AG08395 (cell line): ENCODE results near the gene DNASE1L2.
"Not testable (repeated sequence)": the region's sequence is repeated elsewhere in the genome, so short reads cannot be mapped to it uniquely, and the experiment has no call there.

Experiments used
- DNase-seq: peaks from one replicate; pipeline ENCODE4 v3.0.0; 2012; ENCODE audit warnings: mixed read lengths, low spot score

DNASE1L2 gene

DNA sequence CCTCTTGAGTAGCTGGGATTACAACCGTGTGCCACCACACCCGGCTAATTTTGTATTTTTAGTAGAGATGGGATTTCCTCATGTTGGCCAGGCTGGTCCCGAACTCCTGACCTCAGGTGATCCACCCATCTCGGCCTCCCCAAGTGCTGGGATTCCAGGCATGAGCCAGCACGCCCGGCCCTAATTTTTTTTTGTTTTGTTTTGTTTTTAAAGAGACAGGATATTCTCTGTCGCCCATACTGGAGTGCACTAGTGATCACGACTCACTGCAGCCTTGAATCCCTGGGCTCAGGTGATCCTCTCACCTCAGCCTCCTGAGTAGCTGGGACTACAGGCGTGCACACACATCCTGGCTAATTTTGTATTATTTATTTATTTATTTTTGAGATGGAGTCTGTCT, 4.1 kb downstream of the DNASE1L2 start:
- not testable (repeated sequence) for DNase-seq

DNA sequence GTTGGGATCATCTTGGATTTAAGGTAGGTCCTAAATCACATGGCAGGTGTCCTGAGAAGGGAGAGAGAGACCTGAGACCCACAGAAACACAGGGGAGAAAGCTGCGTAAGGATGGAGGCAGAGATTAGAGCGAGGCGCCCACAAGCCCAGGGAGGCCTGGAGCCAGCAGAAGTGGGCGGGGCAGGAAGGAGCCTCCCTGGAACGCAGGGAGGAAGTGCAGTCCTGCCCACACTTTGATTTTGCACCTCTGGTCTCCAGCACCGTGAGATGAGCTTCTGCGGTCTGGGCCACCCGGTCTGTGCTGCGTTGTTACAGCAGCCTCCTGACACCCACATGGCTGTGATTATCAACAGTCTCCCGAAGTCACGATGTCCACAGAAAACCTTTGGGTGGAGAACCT, 6.4 kb downstream of the DNASE1L2 start:
- DNase-seq, result no peak

- no peak for DNase-seq
Measured at GRCh38 chr16:2243031-2243528, 6.8 kb downstream of the DNASE1L2 start.

GRCh38 chr16:2243781-2244180, 7.5 kb downstream of the DNASE1L2 start:
- DNase-seq, result no peak

- DNase-seq, result no peak
Measured at GRCh38 chr16:2244301-2244700, 8.1 kb downstream of the DNASE1L2 start.

- no peak for DNase-seq
Measured at GRCh38 chr16:2244926-2245795, 8.9 kb downstream of the DNASE1L2 start.

DNA sequence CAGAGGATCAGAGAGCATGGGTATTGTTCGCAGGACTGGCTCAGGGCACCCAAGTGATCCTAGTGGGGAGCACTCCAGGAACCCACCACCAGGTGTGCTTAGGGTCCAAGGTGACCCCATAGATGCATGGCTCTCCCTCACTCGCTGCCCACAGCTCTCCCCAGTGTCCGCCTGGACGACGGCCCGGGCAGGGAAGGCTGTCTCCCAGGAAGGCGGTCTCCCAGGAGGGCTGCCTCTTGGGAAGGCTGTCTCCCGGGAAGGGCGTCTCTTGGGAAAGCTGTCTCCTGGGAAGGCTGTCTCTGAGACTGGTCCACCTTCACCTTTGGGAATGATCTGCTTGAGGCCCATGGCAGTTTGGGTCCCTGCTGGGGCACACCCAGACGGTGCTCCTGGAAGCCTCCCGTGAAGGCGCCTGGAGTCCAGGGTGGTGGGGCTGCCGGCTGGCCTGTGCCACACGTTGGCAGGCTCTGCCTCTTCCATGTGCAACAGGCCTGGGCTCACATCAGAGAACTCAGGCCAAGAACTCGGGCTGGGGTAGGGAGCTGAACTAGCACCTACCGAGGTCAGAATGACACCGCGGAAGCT, 10.1 kb downstream of the DNASE1L2 start:
- no peak for DNase-seq

DNA sequence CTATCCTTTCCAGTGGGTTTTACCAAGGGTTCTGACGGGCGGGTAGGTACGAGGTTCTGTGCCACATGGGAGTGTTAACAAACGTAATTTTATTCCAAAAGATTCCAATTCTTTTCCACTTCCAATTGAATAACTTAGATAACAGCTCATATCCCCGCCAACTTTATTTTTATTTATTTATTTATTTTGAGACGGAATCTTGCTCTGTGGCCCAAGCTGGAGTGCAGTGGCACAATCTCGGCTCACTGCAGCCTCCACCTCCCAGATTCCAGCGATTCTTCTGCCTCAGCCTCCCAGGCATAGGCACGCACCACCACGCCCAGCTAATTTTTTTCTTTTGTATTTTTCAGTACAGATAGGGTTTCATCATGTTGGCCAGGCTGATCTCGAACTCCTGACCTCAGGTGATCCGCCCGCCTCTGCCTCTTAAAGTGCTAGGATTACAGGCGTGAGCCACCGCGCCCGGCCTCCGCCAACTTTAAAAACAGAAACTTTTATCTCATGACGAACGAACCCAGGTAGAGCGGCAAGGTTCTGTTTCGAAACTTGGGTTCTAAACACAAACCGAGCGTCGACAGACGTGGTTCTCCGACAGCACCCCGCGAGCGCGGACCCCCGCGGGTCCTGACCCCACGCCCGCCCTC, 14.5 kb downstream of the DNASE1L2 start:
- DNase-seq, result no peak

GRCh38 chr16:2251296-2252111, 15.3 kb downstream of the DNASE1L2 start, which contains the start of gene ECI1:
Gene ECI1 (minus strand): TSS chr16:2251587. CDS start chr16:2251566, 21 bp downstream.
- DNase-seq, result peak; percentile 100

GRCh38 chr16:2252806-2253148, 16.5 kb downstream of the DNASE1L2 start:
- no peak for DNase-seq

DNA sequence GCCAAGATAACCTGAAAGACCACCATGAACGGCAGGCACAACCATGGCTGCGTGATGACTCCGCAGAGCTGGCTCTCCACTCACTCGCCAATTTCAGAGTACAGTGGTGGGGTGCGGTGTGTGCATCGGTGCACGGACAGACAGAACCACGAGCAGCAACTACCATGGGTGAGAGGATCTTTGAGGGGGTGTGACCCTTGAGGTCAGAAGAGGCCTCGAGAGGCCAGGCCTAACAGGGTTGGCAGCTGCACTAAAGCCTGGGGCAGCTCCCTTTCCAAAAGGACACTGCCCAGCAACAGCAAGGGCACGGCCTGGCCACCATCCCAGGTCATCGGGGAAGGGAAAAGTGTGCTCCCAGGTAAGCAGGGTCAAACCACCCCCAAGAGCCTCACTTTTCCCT, 17.0 kb downstream of the DNASE1L2 start:
- no peak for DNase-seq

- DNase-seq, result no peak
Measured at GRCh38 chr16:2256531-2257140, 20.4 kb downstream of the DNASE1L2 start.

DNA sequence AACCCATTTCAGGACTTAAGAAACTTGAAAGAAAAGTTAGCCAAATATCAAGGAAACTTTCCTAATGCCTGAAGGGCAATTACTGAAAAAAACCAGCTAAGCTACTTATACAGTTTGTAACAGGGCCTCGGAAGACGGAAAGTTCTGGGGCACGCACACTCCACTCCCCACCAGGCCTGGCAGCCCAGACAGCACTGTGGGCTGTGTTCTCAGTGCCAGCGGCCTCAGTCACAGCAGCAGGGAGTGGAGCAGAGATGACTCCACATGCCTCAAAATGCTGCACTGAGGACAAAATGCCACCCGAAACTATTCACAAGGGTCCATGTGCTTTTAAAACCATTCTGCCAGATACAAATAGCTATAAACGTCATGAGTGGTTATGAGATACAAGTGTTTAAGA, 21.5 kb downstream of the DNASE1L2 start:
- DNase-seq, result no peak

- DNase-seq, result not testable (repeated sequence)
Measured at GRCh38 chr16:2258530-2258929, 22.3 kb downstream of the DNASE1L2 start.

DNA sequence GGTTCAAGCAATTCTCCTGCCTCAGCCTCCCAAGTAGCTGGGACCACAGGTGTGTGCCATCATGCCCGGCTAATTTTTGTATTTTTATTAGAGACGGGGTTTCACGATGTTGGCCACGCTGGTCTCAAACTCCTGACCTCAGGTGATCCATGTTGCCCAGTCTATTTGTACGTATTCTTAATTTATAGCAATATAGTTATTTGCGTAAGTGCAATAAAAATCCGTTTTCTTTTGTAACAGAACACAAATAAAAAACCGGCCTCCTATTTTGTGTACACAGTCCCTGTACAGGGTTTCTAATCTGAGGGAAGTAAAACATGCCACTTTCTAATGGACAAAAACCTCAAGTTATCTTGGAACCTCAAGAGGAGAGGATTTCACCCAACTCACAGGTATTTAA, 24.0 kb downstream of the DNASE1L2 start:
- no peak for DNase-seq

- not testable (repeated sequence) for DNase-seq
Measured at GRCh38 chr16:2263026-2263425, 26.8 kb downstream of the DNASE1L2 start.

DNA sequence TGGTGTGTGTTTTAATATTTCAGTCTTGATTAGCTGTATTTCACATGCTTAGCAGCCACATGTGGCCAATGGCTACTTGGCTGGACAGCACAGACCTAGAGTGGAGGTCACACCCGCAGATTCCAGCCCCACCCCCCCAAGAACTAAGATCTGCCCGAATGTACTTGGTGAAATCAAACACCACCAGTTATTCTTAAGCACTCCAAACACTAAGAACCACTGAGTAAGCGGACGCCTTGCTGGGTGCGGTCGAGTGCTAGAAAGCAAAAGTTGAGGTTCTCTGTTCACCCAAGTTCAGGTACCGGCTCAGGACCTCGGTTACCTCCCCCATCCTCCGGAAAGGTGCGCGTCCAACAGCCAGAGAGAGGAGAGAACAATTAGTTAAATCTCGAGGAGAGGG, 30.6 kb downstream of the DNASE1L2 start:
- not testable (repeated sequence) for DNase-seq

DNA sequence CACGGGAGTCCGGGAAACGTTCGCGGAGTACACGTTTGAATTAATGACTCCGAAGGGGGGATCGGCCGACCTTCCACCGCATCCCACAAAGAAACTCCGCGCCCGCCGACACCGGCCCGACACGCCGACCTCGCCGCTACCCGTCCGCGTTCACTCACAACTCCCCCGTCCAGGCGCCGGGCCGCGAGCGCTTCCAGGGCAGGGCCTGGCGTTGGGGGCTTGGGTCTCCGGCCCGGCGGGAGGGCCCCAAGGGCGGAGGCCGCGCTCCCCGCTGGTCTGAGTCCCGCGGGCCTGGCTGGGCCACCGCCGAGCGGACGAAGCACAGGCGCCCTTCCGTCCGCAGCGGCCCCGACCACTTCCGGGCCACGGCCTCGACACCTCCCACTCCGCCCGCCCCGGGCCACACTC, 31.3 kb downstream of the DNASE1L2 start:
- peak; percentile 42 for DNase-seq

- peak; percentile 99 for DNase-seq
Measured at GRCh38 chr16:2267913-2268666, 31.8 kb downstream of the DNASE1L2 start, which contains the start of gene RNPS1. Gene RNPS1 (minus strand): TSS chr16:2268126. CDS start chr16:2264643, 3,483 bp downstream.

DNA sequence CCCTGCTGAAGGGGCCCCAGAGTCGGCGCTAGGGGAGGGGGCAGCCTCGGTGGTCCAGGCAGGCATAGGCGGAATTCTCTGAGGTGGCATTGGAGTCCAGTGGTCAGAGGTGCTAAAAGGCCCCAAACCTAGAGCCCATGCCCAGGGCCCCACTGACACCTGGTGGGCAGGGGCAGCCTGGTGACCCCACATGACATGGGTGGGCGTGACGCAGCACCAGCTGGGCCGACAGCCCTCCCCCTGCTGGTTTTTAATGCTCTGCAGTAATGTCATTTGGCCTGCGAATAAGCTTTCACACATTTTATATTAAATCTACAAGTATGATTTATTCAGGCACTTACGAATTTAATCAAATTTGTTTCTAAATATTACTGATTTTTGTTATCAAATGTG, 33.8 kb downstream of the DNASE1L2 start:
- DNase-seq, result no peak
